IMR-90 (cell line): ENCODE data around the gene PDE4B.

ENCODE experiments used
- BHLHE40 ChIP-seq: fragments of 150-350 bp; IDR thresholded peaks from 2 replicates; pipeline ENCODE4 v1.6.1; 2016; ENCODE audit warnings: mild to moderate bottlenecking, low read depth, low read length
- CEBPB ChIP-seq: IDR thresholded peaks from 2 replicates; pipeline ENCODE4 v1.6.1; 2012; ENCODE audit warnings: low read depth, low read length, improper control_type of control experiment
- CHD1 ChIP-seq: IDR thresholded peaks from 2 replicates; pipeline ENCODE4 v1.6.1; 2012; ENCODE audit warnings: low read depth, low read length, improper control_type of control experiment
- CTCF ChIP-seq: conservative IDR thresholded peaks from 2 replicates; pipeline ENCODE4 v1.5.1; 2012; ENCODE audit warnings: mild to moderate bottlenecking, low read depth, low read length, improper control_type of control experiment
- FOS ChIP-seq: fragments of 150-350 bp; IDR thresholded peaks from 2 replicates; pipeline ENCODE4 v1.6.1; 2016; ENCODE audit warnings: low read depth, low read length
- MAFK ChIP-seq: IDR thresholded peaks from 2 replicates; pipeline ENCODE4 v1.6.1; 2012; ENCODE audit warnings: low read depth, low read length, improper control_type of control experiment
- MXI1 ChIP-seq: IDR thresholded peaks from 2 replicates; pipeline ENCODE4 v1.6.1; 2012; ENCODE audit warnings: low read depth, mild to moderate bottlenecking, low read length, moderate library complexity, borderline replicate concordance
- NFE2L2 ChIP-seq: fragments of 150-350 bp; IDR thresholded peaks from 2 replicates; pipeline ENCODE4 v1.6.1; 2016; ENCODE audit warnings: low read depth, mild to moderate bottlenecking, low read length
- POLR2A ChIP-seq: IDR thresholded peaks from 2 replicates; pipeline ENCODE4 v1.6.1; 2012; ENCODE audit warnings: mild to moderate bottlenecking, low read depth, low read length
- RCOR1 ChIP-seq: IDR thresholded peaks from 2 replicates; pipeline ENCODE4 v1.6.1; 2012; ENCODE audit warnings: mild to moderate bottlenecking, low read length, improper control_type of control experiment; ENCODE audit not compliant: insufficient replicate concordance
- SMC3 ChIP-seq: fragments of 150-350 bp; IDR thresholded peaks from 2 replicates; pipeline ENCODE4 v1.6.1; 2016; ENCODE audit warnings: low read depth, mild to moderate bottlenecking, antibody characterized with exemption, low read length, moderate library complexity
- USF2 ChIP-seq: fragments of 150-350 bp; IDR thresholded peaks from 2 replicates; pipeline ENCODE4 v1.6.1; 2017; ENCODE audit warnings: mild to moderate bottlenecking, antibody characterized with exemption, low read length, low read depth

- no peak for TF ChIP-seq MAFK
- no peak for TF ChIP-seq CTCF
- TF ChIP-seq MXI1, result no peak
- no peak for TF ChIP-seq POLR2A
- TF ChIP-seq RCOR1, result no peak
- TF ChIP-seq FOS, result no peak
- TF ChIP-seq CEBPB, result no peak
- no peak for TF ChIP-seq SMC3
- no peak for TF ChIP-seq BHLHE40
- TF ChIP-seq USF2, result no peak
- no peak for TF ChIP-seq NFE2L2
- no peak for TF ChIP-seq CHD1
Measured at GRCh38 chr1:65882076-65882475, 89.4 kb downstream of the PDE4B start.
